ENCODE results near the gene SLAMF9.

SLAMF9 gene

GRCh38 chr1:159953536-159954515, at the start of gene SLAMF9:
Gene SLAMF9, minus strand, starts transcription at chr1:159954237. Its CDS starts 100 bp downstream, at chr1:159954137.
- DNase-seq (ENCODE audit: low read depth) = no peak

GRCh38 chr1:160001440-160001839, 47.4 kb upstream of the SLAMF9 start:
- DNase-seq (ENCODE audit: low read depth) = no peak

GRCh38 chr1:159999204-159999603, 45.2 kb upstream of the SLAMF9 start:
- DNase-seq (ENCODE audit: low read depth) = no peak

GRCh38 chr1:159996653-159997052, 42.6 kb upstream of the SLAMF9 start:
- peak; percentile 78 for DNase-seq (ENCODE audit: low read depth)

GRCh38 chr1:159994896-159995295, 40.9 kb upstream of the SLAMF9 start:
- no peak for DNase-seq (ENCODE audit: low read depth)

- no peak for DNase-seq (ENCODE audit: low read depth)
These were observed 39.9 kb upstream of the SLAMF9 start for GRCh38 chr1:159993911-159994310.

GRCh38 chr1:159992161-159992560, 38.1 kb upstream of the SLAMF9 start:
- DNase-seq (ENCODE audit: low read depth) = no peak

- DNase-seq (ENCODE audit: low read depth) = peak; percentile 46
These were observed 37.5 kb upstream of the SLAMF9 start for GRCh38 chr1:159991513-159991912.

- DNase-seq (ENCODE audit: low read depth) = no peak
These were observed 36.0 kb upstream of the SLAMF9 start for GRCh38 chr1:159990005-159990404.

- DNase-seq (ENCODE audit: low read depth) = no peak
These were observed 35.5 kb upstream of the SLAMF9 start for GRCh38 chr1:159989581-159989980.

GRCh38 chr1:159988006-159988405, 34.0 kb upstream of the SLAMF9 start:
- DNase-seq (ENCODE audit: low read depth) = no peak

GRCh38 chr1:159987186-159987585, 33.1 kb upstream of the SLAMF9 start:
- no peak for DNase-seq (ENCODE audit: low read depth)

GRCh38 chr1:159986531-159986930, 32.5 kb upstream of the SLAMF9 start:
- DNase-seq (ENCODE audit: low read depth) = no peak

GRCh38 chr1:159986093-159986492, 32.1 kb upstream of the SLAMF9 start:
- no peak for DNase-seq (ENCODE audit: low read depth)

- no peak for DNase-seq (ENCODE audit: low read depth)
These were observed 31.4 kb upstream of the SLAMF9 start for GRCh38 chr1:159985473-159985872.

- no peak for DNase-seq (ENCODE audit: low read depth)
These were observed 29.6 kb upstream of the SLAMF9 start for GRCh38 chr1:159983681-159984080.

GRCh38 chr1:159982280-159982679, 28.2 kb upstream of the SLAMF9 start:
- DNase-seq (ENCODE audit: low read depth) = no peak

GRCh38 chr1:159981351-159982055, 27.5 kb upstream of the SLAMF9 start:
- DNase-seq (ENCODE audit: low read depth) = no peak

- DNase-seq (ENCODE audit: low read depth) = no peak
These were observed 26.7 kb upstream of the SLAMF9 start for GRCh38 chr1:159980786-159981185.

GRCh38 chr1:159980076-159980475, 26.0 kb upstream of the SLAMF9 start:
- DNase-seq (ENCODE audit: low read depth) = no peak

GRCh38 chr1:159979257-159979656, 25.2 kb upstream of the SLAMF9 start:
- DNase-seq (ENCODE audit: low read depth) = no peak

GRCh38 chr1:159978107-159978398, 24.0 kb upstream of the SLAMF9 start:
- DNase-seq (ENCODE audit: low read depth) = no peak

- no peak for DNase-seq (ENCODE audit: low read depth)
These were observed 23.5 kb upstream of the SLAMF9 start for GRCh38 chr1:159977364-159978106.
